Stimulated activated CD4-positive, alpha-beta T cell treated with anti-CD3 and anti-CD28 coated beads, Interleukin-1b, Interleukin-23, amount 100 ng/mL, for 1 hour (primary cell): ENCODE data around the gene GRAMD2B.
"Not testable (repeated sequence)": the region's sequence is repeated elsewhere in the genome, so short reads cannot be mapped to it uniquely, and the experiment has no call there.

Source experiments
- DNase-seq, 2 donors: peaks; one replicate each; pipeline ENCODE4 v3.0.0-alpha.2; 2020; ENCODE audit warnings: low read depth in 2 of 2

GRAMD2B gene

GRCh38 chr5:126422994-126423788 lies at the start of gene GRAMD2B:
TSS of gene GRAMD2B (plus strand) at chr5:126423409. CDS start at chr5:126423607, 198 bp downstream.
- DNase-seq: peak; percentile 9 to 35

- no peak for DNase-seq
Observed at GRCh38 chr5:126374109-126374416, 49.1 kb upstream of the GRAMD2B start.

- DNase-seq: no peak
Observed at GRCh38 chr5:126376443-126376842, 46.8 kb upstream of the GRAMD2B start.

- DNase-seq: no peak
Observed at GRCh38 chr5:126377424-126377823, 45.8 kb upstream of the GRAMD2B start.

GRCh38 chr5:126380316-126380715 lies 42.9 kb upstream of the GRAMD2B start:
- not testable (repeated sequence) for DNase-seq

GRCh38 chr5:126383246-126383645 lies 40.0 kb upstream of the GRAMD2B start:
- DNase-seq: no peak

- DNase-seq: no peak
Observed at GRCh38 chr5:126383776-126384175, 39.4 kb upstream of the GRAMD2B start.

- no peak for DNase-seq
Observed at GRCh38 chr5:126384985-126385384, 38.2 kb upstream of the GRAMD2B start.

GRCh38 chr5:126385524-126386502 lies 37.4 kb upstream of the GRAMD2B start:
- DNase-seq: no peak

GRCh38 chr5:126389179-126389578 lies 34.0 kb upstream of the GRAMD2B start:
- no peak for DNase-seq

GRCh38 chr5:126390051-126390450 lies 33.2 kb upstream of the GRAMD2B start:
- DNase-seq: no peak

- DNase-seq: no peak
Observed at GRCh38 chr5:126391386-126391785, 31.8 kb upstream of the GRAMD2B start.

GRCh38 chr5:126394211-126394788 lies 28.9 kb upstream of the GRAMD2B start:
- no peak for DNase-seq

- DNase-seq: no peak
Observed at GRCh38 chr5:126395198-126395597, 28.0 kb upstream of the GRAMD2B start.

- no peak for DNase-seq
Observed at GRCh38 chr5:126395605-126396004, 27.6 kb upstream of the GRAMD2B start.

- DNase-seq: not testable (repeated sequence)
Observed at GRCh38 chr5:126396721-126397120, 26.5 kb upstream of the GRAMD2B start.

- no peak for DNase-seq
Observed at GRCh38 chr5:126398791-126399190, 24.4 kb upstream of the GRAMD2B start.

GRCh38 chr5:126400621-126401251 lies 22.5 kb upstream of the GRAMD2B start:
- no peak for DNase-seq

- no peak for DNase-seq
Observed at GRCh38 chr5:126402621-126403555, 20.3 kb upstream of the GRAMD2B start.

- DNase-seq: no peak
Observed at GRCh38 chr5:126403876-126404275, 19.3 kb upstream of the GRAMD2B start.

- no peak for DNase-seq
Observed at GRCh38 chr5:126410623-126411022, 12.6 kb upstream of the GRAMD2B start.
